NCI-H1092 treated with DMSO at 0.1 percent for 48 hours (cell line): ENCODE results near the gene SOS1.
"Not testable (repeated sequence)": the region's sequence is repeated elsewhere in the genome, so short reads cannot be mapped to it uniquely, and the experiment has no call there.

ENCODE experiments used
- DNase-seq: peaks from one replicate; lab custom pipeline; 2025; lab: John Stamatoyannopoulos, UW

The SOS1 gene

GRCh38 chr2:39138837-39139211 lies 18.0 kb upstream of the SOS1 start:
- no peak for DNase-seq

- not testable (repeated sequence) for DNase-seq
Measured at GRCh38 chr2:39138187-39138836, 17.5 kb upstream of the SOS1 start.

- no peak for DNase-seq
Measured at GRCh38 chr2:39136799-39137198, 15.9 kb upstream of the SOS1 start.

- no peak for DNase-seq
Measured at GRCh38 chr2:39135690-39136259, 14.9 kb upstream of the SOS1 start.

DNA sequence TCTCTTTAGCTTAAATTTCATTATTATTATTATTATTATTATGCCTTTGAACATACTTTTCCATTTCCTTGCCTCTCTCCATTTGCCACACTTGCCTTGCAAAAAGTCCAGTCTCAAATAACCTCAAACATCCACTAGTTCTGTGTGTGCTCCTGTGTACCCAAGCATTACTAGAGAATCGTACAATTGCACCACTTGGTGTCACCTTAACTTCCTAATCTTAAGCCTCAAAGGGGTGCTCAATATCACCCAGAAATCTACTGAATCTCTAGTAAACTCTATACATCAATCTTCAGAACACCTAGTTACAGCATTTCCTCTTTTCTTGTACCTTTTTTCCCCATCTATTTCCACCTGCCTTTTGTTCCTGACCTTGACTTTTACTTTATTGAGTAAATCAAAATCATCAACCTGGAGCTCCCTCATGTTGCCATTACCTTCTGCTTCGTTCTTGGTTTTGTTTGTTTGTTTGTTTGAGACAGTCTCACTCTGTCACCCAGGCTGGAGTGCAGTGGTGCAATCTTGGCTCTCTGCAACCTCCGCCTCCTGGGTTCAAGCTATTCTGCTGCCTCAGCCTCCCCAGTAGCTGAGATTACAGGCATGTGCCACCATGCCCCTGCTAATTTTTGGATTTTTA lies 12.5 kb upstream of the SOS1 start:
- DNase-seq, result no peak

- no peak for DNase-seq
Measured at GRCh38 chr2:39128919-39129391, 8.1 kb upstream of the SOS1 start.

DNA sequence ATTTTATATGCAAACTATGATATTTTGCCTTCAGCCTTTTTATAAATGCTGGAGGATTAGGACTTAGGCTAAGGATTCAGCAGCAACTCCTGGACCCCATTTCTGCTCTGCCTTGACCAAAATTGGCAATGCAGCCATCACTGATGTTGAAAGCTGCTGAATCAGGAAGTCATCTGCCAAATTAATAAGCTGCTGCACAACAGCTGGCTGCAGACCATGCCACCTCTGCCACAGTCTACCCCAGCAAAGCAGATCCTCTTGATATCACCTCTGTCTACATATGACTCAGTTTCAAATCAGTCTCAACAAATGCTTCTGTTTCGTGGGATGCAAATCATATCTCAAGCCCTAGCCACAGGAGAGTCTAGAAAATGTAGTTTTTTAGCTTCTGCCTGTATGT lies 7.1 kb upstream of the SOS1 start:
- DNase-seq, result no peak

- DNase-seq, result no peak
Measured at GRCh38 chr2:39124746-39125057, 3.9 kb upstream of the SOS1 start.

- DNase-seq, result peak; percentile 93
Measured at GRCh38 chr2:39124000-39124745, 3.3 kb upstream of the SOS1 start.

- DNase-seq, result no peak
Measured at GRCh38 chr2:39123436-39123999, 2.7 kb upstream of the SOS1 start.

DNA sequence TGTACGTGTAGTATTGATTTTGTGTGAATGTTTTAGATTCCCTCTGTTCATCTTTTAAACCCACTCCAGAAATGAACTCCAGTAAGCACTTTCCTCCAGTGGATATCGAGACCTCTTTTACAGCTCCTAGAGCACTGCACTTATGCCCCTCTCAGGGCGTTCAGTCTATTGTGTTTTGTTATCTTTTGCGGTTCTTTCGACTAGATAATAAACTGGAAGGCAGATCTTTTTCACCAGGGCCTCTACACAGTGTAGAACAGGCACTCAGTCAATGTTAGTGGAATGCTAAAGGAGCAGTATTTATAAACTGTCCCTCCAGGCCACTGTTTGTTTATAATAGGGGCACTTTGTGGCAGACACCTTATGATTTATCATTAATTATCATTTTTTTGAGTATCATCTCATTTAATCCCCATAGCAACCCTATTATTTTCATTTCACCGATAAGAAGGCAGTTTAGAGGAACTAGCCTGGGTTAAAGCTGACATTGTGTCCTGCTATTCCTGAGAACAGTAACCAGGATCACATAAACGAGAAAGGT lies 742 bp upstream of the SOS1 start:
- DNase-seq, result peak; percentile 68

DNA sequence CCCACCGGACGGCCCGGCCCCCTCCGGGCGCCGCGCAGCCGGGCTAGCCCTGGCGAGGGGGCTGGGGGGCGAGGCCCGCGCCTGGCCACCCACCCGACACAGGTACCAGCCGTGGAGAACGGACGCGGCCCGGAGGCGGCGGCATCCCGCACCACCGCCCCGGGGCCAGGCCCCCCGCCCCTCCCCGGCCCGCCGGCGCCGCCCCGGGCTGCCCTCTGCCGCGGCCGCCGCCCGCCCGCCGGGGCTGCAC lies 405 bp downstream of the SOS1 start:
- DNase-seq, result no peak

- DNase-seq, result peak; percentile 8
Measured at GRCh38 chr2:39119732-39120520, 925 bp downstream of the SOS1 start.

DNA sequence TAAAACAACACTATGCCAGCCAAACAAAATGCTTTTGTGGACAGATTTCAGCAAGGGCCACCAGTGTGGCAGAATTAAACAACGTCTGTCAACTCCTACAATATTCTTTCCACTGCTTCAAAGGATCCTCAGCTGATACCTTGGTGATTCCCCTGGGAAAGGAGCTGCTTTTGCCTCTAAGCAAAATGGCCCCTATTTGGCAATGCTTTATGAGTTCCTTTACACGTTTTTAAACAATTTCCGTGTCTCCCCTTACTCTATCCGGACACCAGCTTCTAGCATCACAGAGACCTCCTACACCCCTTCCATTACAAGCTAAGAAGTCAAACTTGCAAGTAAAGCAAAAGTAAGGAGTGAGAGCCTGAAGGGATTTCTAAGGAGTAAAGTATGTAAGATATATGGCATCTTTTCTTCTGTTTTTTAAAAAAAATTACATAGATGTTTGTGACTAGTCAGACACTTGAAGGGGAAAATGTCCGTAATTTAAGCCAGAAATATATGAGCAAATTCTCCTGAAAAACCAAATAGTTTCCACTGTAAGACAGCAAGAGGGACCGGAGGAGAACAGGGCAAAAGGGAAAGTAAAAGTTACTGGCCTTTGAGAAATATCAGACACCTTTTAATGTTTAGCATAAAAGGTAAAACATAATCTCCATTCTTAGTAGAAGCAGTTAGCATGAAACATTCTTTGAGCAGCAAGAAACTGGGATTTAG lies 1.9 kb downstream of the SOS1 start:
- no peak for DNase-seq

DNA sequence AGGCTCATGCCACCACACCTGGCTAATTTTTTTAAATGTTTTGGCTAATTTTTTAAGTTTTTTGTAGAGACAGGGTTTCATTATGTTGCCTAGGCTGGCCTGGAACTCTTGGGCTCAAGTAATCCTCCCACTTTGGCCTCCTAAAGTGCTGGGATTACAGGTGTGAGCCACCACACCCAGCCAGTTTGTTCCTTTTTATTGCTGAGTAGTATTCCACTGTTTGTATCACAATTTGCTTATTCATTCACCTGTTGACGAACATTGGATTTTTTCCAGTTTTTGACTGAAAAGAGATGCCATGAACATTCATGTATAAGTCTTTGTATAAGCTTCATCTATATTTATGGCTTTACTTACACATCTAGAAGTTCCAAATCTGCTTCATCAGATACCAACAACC lies 5.3 kb downstream of the SOS1 start:
- DNase-seq, result no peak

- no peak for DNase-seq
Measured at GRCh38 chr2:39114771-39115170, 6.1 kb downstream of the SOS1 start.

GRCh38 chr2:39109537-39109936 lies 11.3 kb downstream of the SOS1 start:
- DNase-seq, result no peak

DNA sequence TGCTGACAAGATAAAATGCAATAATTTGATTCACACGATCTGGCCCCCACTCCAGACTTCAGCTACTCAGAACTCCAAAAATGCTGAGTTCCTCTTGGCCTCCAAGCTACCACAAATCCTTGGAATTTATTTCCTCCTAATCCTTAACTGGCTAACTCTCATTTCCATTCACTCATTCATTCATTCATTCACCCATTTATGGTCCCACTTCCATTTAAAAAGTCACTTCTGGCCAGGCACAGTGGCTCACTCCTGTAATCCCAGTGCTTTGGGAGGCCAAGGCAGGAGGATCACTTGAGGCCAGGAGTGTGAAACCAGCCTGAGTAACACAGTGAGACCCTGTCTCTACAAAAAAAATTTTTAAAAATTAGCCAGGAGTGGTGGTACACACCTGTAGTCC lies 12.5 kb downstream of the SOS1 start:
- no peak for DNase-seq

DNA sequence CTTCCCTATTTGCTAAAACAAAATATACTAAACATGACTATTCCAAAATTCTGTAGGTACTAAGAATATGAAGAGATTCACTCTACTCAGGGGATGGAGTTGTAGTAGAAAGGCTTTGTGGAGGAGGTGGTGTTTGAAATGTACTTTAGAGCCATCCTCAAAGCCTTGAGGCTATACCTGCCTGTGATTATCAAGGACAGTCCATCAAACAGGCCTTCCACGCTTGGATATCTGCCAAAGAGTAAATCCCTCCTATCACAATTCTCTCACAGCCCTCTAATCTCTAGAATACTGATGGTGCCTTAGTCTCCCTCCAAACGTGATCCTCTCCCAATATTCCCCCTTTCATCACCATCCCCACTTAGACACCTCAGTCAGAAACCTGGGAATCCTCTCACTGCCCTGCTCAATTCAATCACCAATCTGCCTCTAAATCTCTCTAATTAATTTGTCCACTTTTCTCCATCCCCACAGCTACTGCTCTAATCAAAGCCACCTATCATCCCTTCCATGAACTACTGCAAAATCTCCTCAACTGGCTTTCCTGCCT lies 13.1 kb downstream of the SOS1 start:
- no peak for DNase-seq

- DNase-seq, result peak; percentile 10
Measured at GRCh38 chr2:39107156-39107555, 13.7 kb downstream of the SOS1 start.
